Large intestine (tissue), 3 donors: ENCODE measurements around the gene HJURP. TPM values are rescaled to one million over a fixed set of nuclear protein-coding genes. Genes with fewer than 3 reads are reported as not detected.

Experiments used
- DNase-seq, 2 donors: peaks; one replicate each; pipeline versions ENCODE4 v3.0.0 to v3.0.0-alpha.2; 2013
- H3K27ac ChIP-seq: one replicate; pipeline ENCODE4 v1.5.1; 2013; ENCODE audit warnings: low read length
- H3K27me3 ChIP-seq: 2 replicates; pipeline ENCODE4 v1.6.1; 2013; ENCODE audit warnings: low read length; ENCODE audit not compliant: control insufficient read depth, insufficient read depth
- H3K36me3 ChIP-seq: 2 replicates; pipeline ENCODE4 v1.6.1; 2013; ENCODE audit warnings: low read length; ENCODE audit not compliant: control insufficient read depth, insufficient read depth
- H3K4me1 ChIP-seq: one replicate; pipeline ENCODE4 v1.6.1; 2013; ENCODE audit warnings: low read length; ENCODE audit not compliant: control insufficient read depth, insufficient read depth
- H3K4me3 ChIP-seq: one replicate; pipeline ENCODE4 v1.5.1; 2013; ENCODE audit warnings: low read length
- H3K9me3 ChIP-seq: one replicate; pipeline ENCODE4 v1.6.1; 2013; ENCODE audit warnings: mild to moderate bottlenecking, low read depth, low read length, moderate library complexity; ENCODE audit not compliant: control insufficient read depth
- WGBS: methylation state at CpG from one replicate; pipeline ENCODE4 v1.1.5; 2013; ENCODE audit warnings: low lambda C conversion rate; ENCODE audit not compliant: insufficient coverage; 5-methylcytosine and 5-hydroxymethylcytosine counted together
- polyA plus RNA-seq: library from polyadenylated mRNA; unstranded; fragments of 120-200 nt; gene quantifications from one replicate; pipeline ENCODE4 v1.2.1, GENCODE V29; 2013

The HJURP gene
- polyA plus RNA-seq, 1 donor, result 10.6 TPM

GRCh38 chr2:233802132-233802815 lies 52.1 kb downstream of the HJURP start:
- no peaks in the 10 kb centered on the region for H3K36me3 ChIP-seq
- H3K27ac ChIP-seq, result no peak overlapping the region
- no peak for DNase-seq
- H3K27me3 ChIP-seq, result no peaks in the 10 kb centered on the region
- H3K4me3 ChIP-seq, result no peak overlapping the region
- no peaks in the 10 kb centered on the region for H3K4me1 ChIP-seq
- no peaks in the 10 kb centered on the region for H3K9me3 ChIP-seq
- no CpG with 5 or more reads among the region's 3 CpGs for WGBS

GRCh38 chr2:233801357-233802131 lies 52.8 kb downstream of the HJURP start:
- H3K4me3 ChIP-seq, result no peak overlapping the region
- no peaks in the 10 kb centered on the region for H3K36me3 ChIP-seq
- no peaks in the 10 kb centered on the region for H3K9me3 ChIP-seq
- H3K27me3 ChIP-seq, result no peaks in the 10 kb centered on the region
- 90% methylated on average over 2 of the region's 9 CpGs for WGBS
- H3K27ac ChIP-seq, result no peak overlapping the region
- H3K4me1 ChIP-seq, result no peaks in the 10 kb centered on the region
- no peak for DNase-seq

DNA sequence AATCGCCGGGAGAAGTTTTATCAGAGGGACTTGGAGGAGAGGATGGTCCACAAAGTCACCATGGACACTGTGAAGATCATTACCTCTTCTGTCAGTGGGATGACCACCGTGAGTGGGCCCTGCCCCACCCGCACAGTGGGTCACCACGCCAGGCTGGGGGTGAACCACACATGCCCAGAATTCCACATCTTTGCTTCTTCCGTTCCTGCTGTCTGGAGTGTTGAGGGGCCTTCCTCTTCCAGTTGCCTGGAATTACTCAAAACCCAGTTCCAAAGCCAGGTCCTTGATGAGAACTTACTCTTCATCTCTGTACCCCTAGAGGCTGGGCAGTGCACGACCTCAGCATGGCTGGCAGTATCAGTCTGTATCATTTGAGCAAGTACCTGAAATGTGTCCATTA lies 54.1 kb downstream of the HJURP start:
- Histone ChIP-seq H3K9me3 (no peaks in the 10 kb centered on the region), H3K4me3 (no peak overlapping the region), H3K27me3 (no peaks in the 10 kb centered on the region), H3K27ac (no peak overlapping the region), H3K4me1 (no peaks in the 10 kb centered on the region), H3K36me3 (no peaks in the 10 kb centered on the region)
- 100% methylated on average over 1 of the region's 7 CpGs for WGBS
- no peak for DNase-seq

- WGBS, result no CpG with 5 or more reads among the region's 5 CpGs
- H3K4me3 ChIP-seq, result no peak overlapping the region
- H3K27me3 ChIP-seq, result no peaks in the 10 kb centered on the region
- H3K27ac ChIP-seq, result no peak overlapping the region
- H3K9me3 ChIP-seq, result no peaks in the 10 kb centered on the region
- H3K4me1 ChIP-seq, result no peaks in the 10 kb centered on the region
- no peak for DNase-seq
- H3K36me3 ChIP-seq, result no peaks in the 10 kb centered on the region
These were observed 54.6 kb downstream of the HJURP start for GRCh38 chr2:233799716-233800115.

GRCh38 chr2:233799087-233799665 lies 55.2 kb downstream of the HJURP start:
- DNase-seq, result no peak

GRCh38 chr2:233798335-233799086 lies 55.8 kb downstream of the HJURP start:
- Histone ChIP-seq H3K27me3 (no peaks in the 10 kb centered on the region), H3K4me3 (no peak overlapping the region), H3K36me3 (no peaks in the 10 kb centered on the region), H3K27ac (no peak overlapping the region), H3K4me1 (peaks cover 11% of the 10 kb centered on the region), H3K9me3 (no peaks in the 10 kb centered on the region)
- no peak for DNase-seq
- WGBS, result 70% methylated on average over 2 of the region's 14 CpGs

More at GRCh38 chr2:233799087-233799665, 55.2 kb downstream of the HJURP start:
- peaks cover 4% of the 10 kb centered on the region for H3K4me1 ChIP-seq
- no peak overlapping the region for H3K27ac ChIP-seq
- no peaks in the 10 kb centered on the region for H3K36me3 ChIP-seq
- no CpG with 5 or more reads among the region's 7 CpGs for WGBS
- no peaks in the 10 kb centered on the region for H3K27me3 ChIP-seq
- no peak overlapping the region for H3K4me3 ChIP-seq
- H3K9me3 ChIP-seq, result no peaks in the 10 kb centered on the region

GRCh38 chr2:233796254-233796653 lies 58.1 kb downstream of the HJURP start:
- H3K9me3 ChIP-seq, result no peaks in the 10 kb centered on the region
- DNase-seq, result no peak
- WGBS, result no CpG with 5 or more reads among the region's 9 CpGs

GRCh38 chr2:233795735-233796171 lies 58.6 kb downstream of the HJURP start:
- Histone ChIP-seq H3K9me3 (no peaks in the 10 kb centered on the region), H3K4me1 (peaks cover 14% of the 10 kb centered on the region), H3K4me3 (no peak overlapping the region), H3K27me3 (no peaks in the 10 kb centered on the region), H3K27ac (no peak overlapping the region), H3K36me3 (no peaks in the 10 kb centered on the region)
- DNase-seq, result no peak
- WGBS, result no CpG with 5 or more reads among the region's 13 CpGs

More at GRCh38 chr2:233796254-233796653, 58.1 kb downstream of the HJURP start:
- H3K36me3 ChIP-seq, result no peaks in the 10 kb centered on the region
- no peak overlapping the region for H3K27ac ChIP-seq
- no peaks in the 10 kb centered on the region for H3K27me3 ChIP-seq
- H3K4me3 ChIP-seq, result no peak overlapping the region
- peaks cover 14% of the 10 kb centered on the region for H3K4me1 ChIP-seq

DNA sequence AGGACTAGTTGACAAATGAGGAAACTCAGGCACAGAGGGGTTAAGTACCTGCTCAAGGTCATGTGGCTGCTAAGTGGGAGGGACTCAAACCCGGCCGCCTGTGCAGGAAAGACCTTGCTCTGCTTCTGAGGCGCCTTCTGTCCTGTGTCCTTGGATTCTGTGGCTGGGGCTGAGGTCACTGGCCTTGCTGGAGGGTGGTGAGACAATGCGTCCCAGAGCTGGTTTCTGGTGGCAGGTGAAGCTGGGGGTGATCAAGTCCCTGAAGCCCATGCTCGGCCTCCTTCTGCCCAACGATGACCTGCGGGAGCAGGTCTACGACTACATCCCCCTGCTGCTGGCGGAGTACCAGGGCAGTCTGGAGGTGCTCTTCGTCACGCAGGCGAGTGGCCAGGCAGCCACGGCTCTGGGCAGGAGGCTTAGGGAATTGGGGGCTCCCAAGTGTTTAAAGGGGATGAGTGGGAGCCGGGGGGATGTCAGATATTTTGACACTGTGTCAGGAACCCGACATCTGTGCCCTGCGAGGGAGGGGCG lies 60.1 kb downstream of the HJURP start:
- peak in 1 of 2 donors; percentile 52 for DNase-seq
- no peaks in the 10 kb centered on the region for H3K27me3 ChIP-seq
- H3K4me1 ChIP-seq, result peaks cover 14% of the 10 kb centered on the region
- H3K36me3 ChIP-seq, result no peaks in the 10 kb centered on the region
- WGBS, result no CpG with 5 or more reads among the region's 17 CpGs
- no peaks in the 10 kb centered on the region for H3K9me3 ChIP-seq
- H3K4me3 ChIP-seq, result no peak overlapping the region
- peak overlapping the region; percentile 11 for H3K27ac ChIP-seq
